HG03521 (cell line): ENCODE measurements around the gene CAPZA1.

Experiments used
- ATAC-seq: cut with Tn5 transposase; IDR thresholded peaks from one replicate; pipeline ENCODE4 v1.9.1; 2021; ENCODE audit warnings: mild to moderate bottlenecking, moderate library complexity; ENCODE audit not compliant: unreplicated experiment

The CAPZA1 gene

DNA sequence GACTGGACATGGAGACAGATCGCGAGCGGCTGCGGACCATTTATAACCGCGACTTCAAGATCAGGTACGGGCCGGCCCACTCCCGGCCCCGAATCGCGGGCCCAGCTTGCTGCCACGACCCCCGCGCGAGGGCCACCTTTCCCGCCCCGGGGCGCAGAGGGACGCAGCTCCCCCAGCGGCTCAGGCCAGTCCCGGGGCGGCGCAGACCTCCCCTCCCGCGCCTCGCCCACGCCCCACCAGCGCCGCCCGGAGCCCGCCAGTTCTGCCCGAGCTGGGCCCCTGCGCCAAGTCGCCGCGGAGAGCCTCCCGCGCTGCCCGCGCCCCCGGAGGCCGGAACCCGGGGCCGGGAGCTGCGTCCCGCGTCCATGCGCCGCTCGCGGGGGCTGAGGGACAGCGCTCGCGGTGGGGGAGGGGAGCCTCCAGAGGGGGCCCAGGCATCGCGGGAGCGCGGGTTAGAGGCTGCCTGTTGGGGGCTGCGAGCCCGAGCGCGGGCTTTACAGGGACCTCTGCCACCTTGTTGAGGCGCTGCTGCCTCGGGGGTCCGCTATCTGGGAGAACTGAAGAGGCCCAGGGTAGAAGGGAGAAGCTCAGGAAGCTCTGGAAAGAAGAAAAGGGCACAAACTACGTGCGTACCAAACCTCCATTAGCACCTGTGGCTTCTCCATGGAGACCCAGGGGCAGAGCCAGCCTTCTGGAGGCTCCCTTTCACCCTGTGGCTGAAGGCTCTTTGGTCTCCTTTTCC lies 55.5 kb downstream of the CAPZA1 start:
- ATAC-seq, result peak; percentile 35

DNA sequence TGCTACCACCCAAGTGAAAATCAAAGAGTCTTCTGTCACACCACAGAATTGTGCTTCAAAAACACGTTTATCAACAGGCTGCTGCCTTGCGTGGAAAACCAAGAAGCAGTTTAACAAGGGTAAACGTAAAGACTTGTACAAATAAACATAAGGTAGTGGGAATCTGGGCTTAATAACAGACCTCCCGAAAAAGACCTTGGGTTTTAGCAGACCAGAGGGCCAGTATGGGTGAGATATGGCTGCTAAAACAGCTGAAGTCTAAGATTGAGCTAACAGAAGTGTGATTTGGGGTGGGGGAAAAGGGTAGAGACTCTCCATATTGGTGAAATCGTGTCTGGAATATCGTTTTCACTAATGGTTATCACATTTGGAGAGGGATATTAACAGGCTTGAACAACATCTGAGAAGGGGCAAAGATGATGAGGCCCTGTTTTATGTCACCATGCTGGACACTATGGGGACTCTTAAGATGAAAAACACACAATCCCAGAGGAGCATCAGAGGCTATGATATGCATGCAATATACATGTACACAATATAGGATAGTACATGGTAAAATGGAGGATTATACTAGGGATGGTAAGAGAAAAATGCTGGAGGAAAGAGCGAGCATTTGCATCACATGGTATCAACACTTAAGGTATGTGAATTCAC lies 56.2 kb downstream of the CAPZA1 start:
- no peak for ATAC-seq

DNA sequence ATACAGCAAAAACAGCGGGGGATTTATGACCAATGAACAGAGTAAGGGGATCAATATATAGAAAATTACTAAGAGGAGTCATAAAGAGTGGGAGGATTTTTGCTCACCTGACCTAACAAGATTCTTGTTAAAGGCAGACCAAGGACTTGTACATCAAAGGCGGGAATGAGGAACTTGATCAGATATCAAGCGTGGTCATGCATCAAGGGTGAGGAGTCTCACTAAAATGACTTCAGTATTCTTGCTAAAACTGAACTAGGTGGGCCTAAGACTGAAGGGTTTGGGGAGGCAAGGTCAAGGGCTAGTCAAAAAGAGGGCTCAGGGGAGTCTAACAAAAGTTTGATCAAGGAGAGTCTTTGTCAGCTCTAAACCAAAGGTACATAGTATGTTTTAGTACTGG lies 56.9 kb downstream of the CAPZA1 start:
- no peak for ATAC-seq

DNA sequence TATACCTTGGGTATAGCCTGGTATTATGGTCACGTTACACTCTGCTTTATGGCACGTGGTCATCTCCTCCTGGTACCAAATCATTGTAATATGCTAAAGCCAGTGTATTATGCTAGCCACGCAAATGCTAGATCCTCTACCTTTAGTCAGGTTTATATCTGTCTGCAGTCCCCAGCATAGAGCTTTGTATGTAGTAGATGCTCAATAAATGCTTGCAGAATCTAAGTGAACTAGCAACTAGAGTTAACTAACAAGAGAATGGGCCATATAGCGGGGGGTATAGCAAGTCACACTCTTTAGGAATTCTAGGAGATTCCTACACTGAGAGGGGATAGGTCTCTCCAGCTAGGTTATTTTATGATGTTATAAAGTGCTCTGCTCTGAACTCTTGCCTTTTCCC lies 57.9 kb downstream of the CAPZA1 start:
- no peak for ATAC-seq

DNA sequence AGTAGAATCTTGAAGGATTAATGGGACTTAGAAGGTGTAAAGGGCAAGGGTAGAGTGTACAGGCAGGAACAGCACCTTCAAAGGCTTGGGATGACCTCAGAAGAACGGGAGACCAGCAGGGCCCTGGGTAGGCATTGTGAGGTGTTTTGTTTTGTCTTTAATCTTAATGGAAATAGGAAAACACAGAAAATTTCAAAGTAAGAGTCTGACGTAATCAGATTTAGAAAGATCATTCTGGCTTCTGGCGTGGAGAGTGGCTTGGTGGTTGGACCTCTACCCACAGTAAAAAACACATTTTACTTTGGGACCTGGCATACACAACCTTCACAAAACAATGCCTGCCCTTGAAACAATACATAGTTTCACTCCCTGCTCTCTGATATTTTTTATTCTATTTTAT lies 59.0 kb downstream of the CAPZA1 start:
- no peak for ATAC-seq

DNA sequence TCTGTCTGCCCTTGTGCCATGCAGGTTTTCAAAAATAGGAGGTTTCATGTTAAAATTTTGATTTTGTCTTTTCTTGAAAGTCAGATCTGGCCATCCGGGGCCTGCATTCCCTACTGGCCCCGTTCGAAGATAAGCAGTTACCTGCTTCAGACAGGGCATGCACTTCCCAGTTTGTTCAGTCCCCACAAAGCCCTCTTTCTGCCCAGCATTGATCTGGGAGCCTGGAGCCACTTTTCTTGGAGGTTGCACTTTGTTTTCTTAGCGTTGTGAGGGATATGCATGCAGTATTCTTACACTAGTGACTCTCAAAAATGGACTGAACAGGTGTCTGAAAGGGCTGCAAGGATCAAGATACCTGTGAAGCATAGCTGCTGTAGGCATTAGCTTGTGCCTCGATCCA lies 66.3 kb downstream of the CAPZA1 start:
- no peak for ATAC-seq

DNA sequence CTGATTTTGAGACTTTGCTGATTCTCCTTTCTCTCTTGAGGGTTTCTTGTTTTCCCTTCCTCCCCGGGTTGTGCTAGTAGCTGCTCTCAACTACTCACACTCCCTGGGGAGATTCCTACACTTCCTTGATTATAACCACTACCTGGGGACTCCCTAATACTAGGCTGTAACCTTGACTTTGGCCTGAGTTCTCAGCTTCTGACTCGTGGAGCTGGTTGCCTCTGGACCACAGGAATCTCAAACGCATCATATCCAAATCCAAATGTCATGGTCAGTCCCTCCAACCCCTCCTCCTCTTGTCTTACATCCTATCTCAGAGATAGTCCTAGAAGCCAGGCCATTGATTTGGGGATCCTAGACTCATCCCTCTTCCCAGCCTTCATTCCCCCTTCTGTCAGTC lies 66.8 kb downstream of the CAPZA1 start:
- ATAC-seq, result no peak

DNA sequence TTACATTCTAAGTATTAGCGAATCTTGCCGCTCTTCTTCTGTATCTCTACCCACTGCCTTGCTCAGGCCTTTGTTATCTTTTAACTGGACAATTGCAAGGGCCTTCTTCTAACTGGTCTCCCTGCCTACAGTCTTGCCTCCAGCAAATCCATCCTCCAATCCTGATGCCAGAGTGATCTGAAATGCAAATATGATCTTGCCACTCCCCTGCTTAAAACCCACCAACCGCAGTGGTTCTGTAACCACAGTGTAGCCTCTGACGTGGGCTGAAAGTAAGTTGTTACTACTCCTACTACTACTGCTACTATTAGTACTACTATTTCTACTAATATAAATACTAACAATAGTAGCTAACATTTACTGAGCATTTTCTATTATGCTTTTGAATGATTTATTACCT lies 67.2 kb downstream of the CAPZA1 start:
- ATAC-seq, result no peak

DNA sequence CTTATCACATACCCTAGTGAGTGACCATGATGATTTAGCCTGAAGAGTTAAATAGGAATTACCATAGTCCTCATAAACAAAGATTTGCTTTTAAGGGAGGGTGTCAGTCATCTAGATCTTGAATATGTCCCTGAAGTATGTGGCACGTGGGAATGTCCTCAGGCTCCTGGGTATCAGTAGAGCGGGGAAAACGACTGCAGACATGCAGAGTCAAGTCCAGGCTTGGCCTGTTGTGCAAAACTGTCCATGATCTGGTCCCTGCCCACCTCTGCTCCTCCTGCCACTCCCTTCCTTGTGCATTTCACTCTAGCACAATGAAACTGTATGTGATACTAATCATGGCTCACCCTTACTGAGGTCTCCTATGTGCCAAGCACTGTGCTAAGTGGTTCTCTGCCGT lies 67.7 kb downstream of the CAPZA1 start:
- no peak for ATAC-seq

DNA sequence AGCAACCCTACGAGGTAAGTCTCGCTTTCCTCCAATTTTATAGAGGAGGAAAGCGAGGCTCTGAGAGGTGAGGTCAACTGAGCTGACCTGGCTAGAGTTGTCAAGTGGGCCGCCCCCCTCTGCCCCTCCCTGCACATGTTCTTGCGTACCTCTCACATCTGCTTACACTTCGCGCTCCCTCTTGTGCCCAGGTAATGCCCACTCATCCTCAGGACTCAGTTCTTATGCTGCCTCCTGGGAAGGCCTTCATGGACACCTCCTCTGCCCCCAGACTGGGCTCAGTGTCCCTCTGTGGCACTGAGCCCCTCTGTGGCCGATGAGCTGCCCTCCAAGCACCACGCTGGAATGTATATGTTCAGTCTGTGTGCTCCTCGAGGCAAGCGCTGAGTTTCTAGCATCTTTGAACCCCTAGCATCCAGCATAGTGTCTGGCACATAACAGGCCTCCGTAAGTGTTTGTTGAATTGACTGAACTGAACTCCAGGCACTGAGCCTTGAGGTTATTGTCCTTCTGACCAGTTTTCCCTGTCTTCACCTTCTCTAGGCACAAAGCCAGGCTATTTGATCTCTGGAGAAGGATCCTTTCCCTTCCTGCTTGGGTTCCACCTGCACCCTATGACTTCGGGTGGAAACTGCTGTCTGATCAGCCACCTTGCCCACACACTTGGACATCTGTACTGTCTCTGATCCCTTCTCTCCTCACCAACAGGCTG lies 68.3 kb downstream of the CAPZA1 start:
- no peak for ATAC-seq

DNA sequence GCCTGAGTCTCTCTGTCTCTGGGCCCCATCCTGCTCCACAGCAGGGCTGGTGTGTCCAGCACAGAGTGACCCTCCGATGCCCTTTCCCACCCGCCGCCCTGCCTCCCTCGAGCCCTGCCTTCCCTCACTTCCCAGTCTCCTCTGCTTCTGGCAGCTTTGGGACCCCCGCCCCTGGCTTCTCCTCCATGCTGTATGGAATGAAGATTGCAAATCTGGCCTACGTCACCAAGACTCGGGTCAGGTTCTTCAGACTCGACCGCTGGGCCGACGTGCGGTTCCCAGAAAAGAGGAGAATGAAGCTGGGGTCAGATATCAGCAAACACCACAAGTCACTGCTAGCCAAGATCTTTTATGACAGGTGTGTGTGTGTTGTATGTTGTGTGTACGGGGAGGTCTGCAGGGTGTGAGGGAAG lies 69.2 kb downstream of the CAPZA1 start:
- no peak for ATAC-seq

DNA sequence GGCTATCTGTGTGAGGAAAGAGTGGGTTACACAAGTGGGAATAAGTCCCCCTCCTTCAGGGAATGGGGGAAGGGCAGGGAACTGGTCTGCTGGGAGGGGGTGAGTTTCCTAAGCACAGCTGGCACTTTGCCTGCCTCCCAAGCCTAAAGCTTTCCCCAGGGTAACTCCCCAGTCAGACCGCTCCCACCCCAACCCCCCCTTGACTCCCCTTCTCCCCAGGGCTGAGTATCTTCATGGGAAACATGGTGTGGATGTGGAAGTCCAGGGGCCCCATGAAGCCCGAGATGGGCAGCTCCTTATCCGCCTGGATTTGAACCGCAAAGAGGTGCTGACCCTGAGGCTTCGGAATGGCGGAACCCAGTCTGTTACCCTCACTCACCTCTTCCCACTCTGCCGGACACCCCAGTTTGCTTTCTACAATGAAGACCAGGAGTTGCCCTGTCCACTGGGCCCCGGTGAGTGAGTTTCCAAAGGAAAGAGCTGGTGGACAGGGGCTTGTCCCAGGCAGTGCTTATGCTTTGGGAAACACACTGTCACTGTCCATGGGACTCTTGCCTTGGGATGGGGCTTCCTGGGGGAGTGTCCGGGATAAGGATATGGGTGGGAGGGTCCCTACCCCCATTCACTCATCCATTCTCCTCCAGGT lies 69.7 kb downstream of the CAPZA1 start:
- no peak for ATAC-seq

DNA sequence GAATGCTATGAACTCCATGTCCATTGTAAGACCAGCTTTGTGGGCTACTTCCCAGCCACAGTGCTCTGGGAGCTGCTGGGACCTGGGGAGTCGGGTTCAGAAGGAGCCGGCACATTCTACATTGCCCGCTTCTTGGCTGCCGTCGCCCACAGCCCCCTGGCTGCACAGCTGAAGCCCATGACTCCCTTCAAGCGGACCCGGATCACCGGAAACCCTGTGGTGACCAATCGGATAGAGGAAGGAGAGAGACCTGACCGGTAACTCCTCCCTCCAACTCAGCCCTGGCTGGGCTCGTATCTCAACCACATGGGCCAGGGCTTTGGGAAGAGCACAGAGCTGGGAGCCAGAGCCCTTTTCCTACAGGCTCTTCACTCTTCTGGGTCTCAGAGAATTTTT lies 70.2 kb downstream of the CAPZA1 start:
- ATAC-seq, result no peak

DNA sequence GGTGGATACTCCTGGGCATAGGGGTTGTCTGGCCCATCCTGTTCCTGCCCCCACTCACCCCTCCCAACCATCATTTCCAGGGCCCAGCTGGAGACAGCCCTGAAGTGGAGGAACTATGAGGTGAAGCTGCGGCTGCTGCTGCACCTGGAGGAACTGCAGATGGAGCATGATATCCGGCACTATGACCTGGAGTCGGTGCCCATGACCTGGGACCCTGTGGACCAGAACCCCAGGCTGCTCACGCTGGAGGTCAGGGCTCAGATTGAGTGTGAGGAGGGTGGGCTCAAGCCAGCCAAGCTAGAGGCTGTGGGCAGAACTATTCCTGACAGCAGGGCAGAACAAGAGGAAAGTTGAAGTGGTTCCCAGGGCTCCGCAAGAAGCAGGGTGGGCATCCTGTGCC lies 73.0 kb downstream of the CAPZA1 start:
- no peak for ATAC-seq

DNA sequence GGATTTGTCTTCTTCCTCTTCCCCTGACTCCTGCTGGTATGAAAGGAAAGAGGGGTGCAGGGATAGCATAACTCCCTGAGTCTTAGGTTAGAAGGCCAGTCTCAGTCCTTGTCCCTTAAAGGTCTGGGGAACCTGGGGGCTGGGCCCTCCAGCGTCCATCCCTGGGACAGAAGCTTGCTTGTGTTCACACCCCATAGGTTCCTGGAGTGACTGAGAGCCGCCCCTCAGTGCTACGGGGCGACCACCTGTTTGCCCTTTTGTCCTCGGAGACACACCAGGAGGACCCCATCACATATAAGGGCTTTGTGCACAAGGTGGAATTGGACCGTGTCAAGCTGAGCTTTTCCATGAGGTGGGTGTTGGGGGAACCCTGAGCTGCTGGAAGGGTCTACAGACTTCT lies 74.2 kb downstream of the CAPZA1 start:
- no peak for ATAC-seq

DNA sequence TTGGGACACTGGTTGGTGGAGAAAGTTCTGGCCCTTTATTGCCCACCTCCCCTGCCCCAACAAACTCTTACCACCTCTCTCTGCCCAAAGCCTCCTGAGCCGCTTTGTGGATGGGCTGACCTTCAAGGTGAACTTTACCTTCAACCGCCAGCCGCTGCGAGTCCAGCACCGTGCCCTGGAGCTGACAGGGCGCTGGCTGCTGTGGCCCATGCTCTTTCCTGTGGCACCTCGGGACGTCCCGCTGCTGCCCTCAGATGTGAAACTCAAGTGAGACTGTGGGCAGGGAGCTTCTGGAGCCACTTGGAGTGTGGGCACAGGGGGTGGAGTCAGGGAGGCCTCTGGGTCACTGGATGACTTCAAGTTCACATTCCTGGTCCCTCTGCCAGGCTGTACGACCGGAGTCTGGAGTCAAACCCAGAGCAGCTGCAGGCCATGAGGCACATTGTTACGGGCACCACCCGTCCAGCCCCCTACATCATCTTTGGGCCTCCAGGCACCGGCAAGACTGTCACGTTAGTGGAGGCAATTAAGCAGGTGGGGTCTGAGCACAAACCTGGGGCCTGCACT lies 74.8 kb downstream of the CAPZA1 start:
- ATAC-seq, result no peak

DNA sequence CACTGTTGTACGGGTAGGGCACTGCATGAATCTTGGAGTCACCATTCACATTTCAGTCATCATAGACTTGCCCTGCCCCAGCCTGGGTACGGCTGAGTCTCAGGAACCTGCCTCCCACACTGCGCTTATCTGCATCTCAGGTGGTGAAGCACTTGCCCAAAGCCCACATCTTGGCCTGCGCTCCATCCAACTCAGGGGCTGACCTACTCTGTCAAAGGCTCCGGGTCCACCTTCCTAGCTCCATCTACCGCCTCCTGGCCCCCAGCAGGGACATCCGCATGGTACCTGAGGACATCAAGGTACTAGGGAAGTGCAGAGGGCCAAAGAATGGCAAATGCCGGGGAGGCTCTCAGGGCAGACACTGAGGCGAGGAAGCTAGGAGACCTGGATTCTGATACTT lies 75.6 kb downstream of the CAPZA1 start:
- ATAC-seq, result no peak

DNA sequence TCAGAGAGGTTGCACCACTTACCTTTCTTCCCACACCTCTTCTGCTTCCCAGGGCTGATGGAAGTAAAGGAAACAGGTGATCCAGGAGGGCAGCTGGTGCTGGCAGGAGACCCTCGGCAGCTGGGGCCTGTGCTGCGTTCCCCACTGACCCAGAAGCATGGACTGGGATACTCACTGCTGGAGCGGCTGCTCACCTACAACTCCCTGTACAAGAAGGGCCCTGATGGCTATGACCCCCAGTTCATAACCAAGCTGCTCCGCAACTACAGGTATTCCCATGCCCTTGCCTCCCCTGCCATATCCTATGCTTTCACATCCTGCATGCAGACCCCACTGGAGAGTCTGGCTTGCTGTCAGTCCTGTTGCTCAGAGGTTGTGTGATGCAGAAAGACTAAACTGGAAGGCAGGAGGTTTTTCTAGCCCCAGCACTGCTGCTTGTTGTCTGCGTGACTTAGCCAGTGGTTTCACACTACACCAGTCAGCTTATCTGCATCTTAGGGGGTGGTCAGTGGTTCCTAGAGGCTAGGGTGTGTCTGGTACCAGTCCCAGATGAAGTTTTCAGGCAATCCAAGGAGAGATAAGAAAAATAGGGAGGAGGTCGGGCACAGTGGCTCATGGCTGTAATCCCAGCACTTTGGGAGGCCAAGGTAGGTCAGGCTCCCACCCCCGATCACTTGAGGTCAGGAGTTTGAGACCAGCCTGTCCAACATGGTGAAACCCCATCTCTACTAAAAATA lies 77.1 kb downstream of the CAPZA1 start:
- no peak for ATAC-seq

DNA sequence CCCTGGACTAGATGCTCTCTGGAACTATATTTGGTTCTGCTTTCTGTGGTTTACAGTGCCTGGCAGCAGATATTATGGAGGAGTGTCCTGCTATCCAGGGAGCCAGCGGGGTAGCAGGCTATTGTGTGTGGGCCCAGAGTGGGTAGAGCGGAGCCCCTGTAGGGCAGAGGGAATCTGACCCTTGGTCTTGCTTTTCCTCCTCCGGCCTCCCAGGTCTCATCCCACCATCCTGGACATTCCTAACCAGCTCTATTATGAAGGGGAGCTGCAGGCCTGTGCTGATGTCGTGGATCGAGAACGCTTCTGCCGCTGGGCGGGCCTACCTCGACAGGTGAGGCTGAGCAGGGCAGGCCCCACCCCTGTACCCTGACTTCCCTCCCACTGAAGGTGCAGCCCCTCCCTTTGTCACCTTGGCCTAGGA lies 78.2 kb downstream of the CAPZA1 start:
- ATAC-seq, result no peak
